ENCODE measurements around the gene ETF1.

- TF ChIP-seq CTCF (IDR thresholded peaks at IDR 0.05) (no peak), POLR2A (IDR thresholded peaks at IDR 0.05) (no peak)
Observed at GRCh38 chr5:138543730-138544104, 681 bp upstream of the ETF1 start.

Data from testis (tissue), 2 donors.